GM18526 (cell line): ENCODE data around the gene SP2.

Source experiments
- POLR2A ChIP-seq: IDR thresholded peaks from 3 replicates; pipeline ENCODE4 v1.6.1; 2011; ENCODE audit not compliant: insufficient read length; ENCODE audit errors: extremely low read depth

Gene SP2

GRCh38 chr17:47862621-47863440 lies 33.2 kb upstream of the SP2 start:
- TF ChIP-seq POLR2A, result no peak

- no peak for TF ChIP-seq POLR2A
These were observed 31.2 kb upstream of the SP2 start for GRCh38 chr17:47864791-47865216.

GRCh38 chr17:47866941-47867340 lies 29.1 kb upstream of the SP2 start:
- TF ChIP-seq POLR2A, result no peak

- no peak for TF ChIP-seq POLR2A
These were observed 28.1 kb upstream of the SP2 start for GRCh38 chr17:47867813-47868533.

GRCh38 chr17:47869114-47869513 lies 26.9 kb upstream of the SP2 start:
- TF ChIP-seq POLR2A, result no peak

- no peak for TF ChIP-seq POLR2A
These were observed 26.0 kb upstream of the SP2 start for GRCh38 chr17:47870056-47870455.

- no peak for TF ChIP-seq POLR2A
These were observed 25.0 kb upstream of the SP2 start for GRCh38 chr17:47871048-47871447.

GRCh38 chr17:47872019-47872650 lies 23.9 kb upstream of the SP2 start:
- no peak for TF ChIP-seq POLR2A

GRCh38 chr17:47872651-47873161 lies 23.3 kb upstream of the SP2 start:
- TF ChIP-seq POLR2A, result no peak

GRCh38 chr17:47873200-47874090 lies 22.6 kb upstream of the SP2 start:
- no peak for TF ChIP-seq POLR2A

- TF ChIP-seq POLR2A, result no peak
These were observed 20.7 kb upstream of the SP2 start for GRCh38 chr17:47875011-47875985.

- TF ChIP-seq POLR2A, result no peak
These were observed 18.5 kb upstream of the SP2 start for GRCh38 chr17:47877368-47878034.
